ENCODE results near the gene TSEN54. TPM values are rescaled to one million over a fixed set of nuclear protein-coding genes. Genes with fewer than 3 reads are reported as not detected.
A peak's percentile ranks its signal among the peaks of the same experiment; 100 is the strongest.
"Not testable (repeated sequence)": the region's sequence is repeated elsewhere in the genome, so short reads cannot be mapped to it uniquely, and the experiment has no call there.

The TSEN54 gene
- total RNA-seq, 2 experiments from 2014 or later, result 21.4 to 22.0 TPM

- H3K9me3 Mint-ChIP-seq, result no peaks in the 10 kb centered on the region
- peak; percentile 48 for DNase-seq
- H3K4me1 Mint-ChIP-seq (ENCODE audit: low read depth), result peaks cover 23% of the 10 kb centered on the region
- no peaks in the 10 kb centered on the region for H3K27me3 Mint-ChIP-seq (ENCODE audit: low read depth)
- peak overlapping the region; percentile 81 for H3K4me3 Mint-ChIP-seq
- intact Hi-C loops (cut with micrococcal nuclease), result loop anchor here (2.0 to 10.0 kb wide), 5 partner anchors 71 to 253 kb away; partner anchors contain the start of genes GGA3, MRPS7, RECQL5 and SAP30BP
- CTCF ChIA-PET, result interaction anchor here (0.6 to 1.1 kb wide), 4 partner anchors 20 to 228 kb away, joined by 3 to 4 read pairs (median 3); partner anchors contain the start of gene SLC25A19
- H3K27ac Mint-ChIP-seq, result no peak overlapping the region
- peaks cover 18% of the 10 kb centered on the region for H3K36me3 Mint-ChIP-seq (ENCODE audit: low read depth)
These were observed 1.1 kb downstream of the TSEN54 start for GRCh38 chr17:75517297-75517865.

- Mint-ChIP-seq H3K4me1 (ENCODE audit: low read depth) (peaks cover 23% of the 10 kb centered on the region), H3K4me3 (peak overlapping the region; percentile 81), H3K9me3 (no peaks in the 10 kb centered on the region), H3K27me3 (ENCODE audit: low read depth) (no peaks in the 10 kb centered on the region), H3K27ac (no peak overlapping the region), H3K36me3 (ENCODE audit: low read depth) (peaks cover 18% of the 10 kb centered on the region)
- intact Hi-C loops (cut with micrococcal nuclease), result loop anchor here (5.0 to 10.0 kb wide), 2 partner anchors 234 to 253 kb away; partner anchors contain the start of genes GGA3 and MRPS7
- DNase-seq, result no peak
- CTCF ChIA-PET, result interaction anchor here (0.6 to 1.1 kb wide), 2 partner anchors 19 to 65 kb away, joined by 3 to 4 read pairs; no protein-coding TSS in a partner anchor
These were observed 1.9 kb downstream of the TSEN54 start for GRCh38 chr17:75518201-75518600.

- H3K36me3 Mint-ChIP-seq (ENCODE audit: low read depth), result peaks cover 18% of the 10 kb centered on the region
- no peaks in the 10 kb centered on the region for H3K9me3 Mint-ChIP-seq
- intact Hi-C loops (cut with micrococcal nuclease), result loop anchor here (5.0 to 10.0 kb wide), 2 partner anchors 233 to 254 kb away; partner anchors contain the start of genes GGA3 and MRPS7
- H3K27me3 Mint-ChIP-seq (ENCODE audit: low read depth), result no peaks in the 10 kb centered on the region
- peaks cover 22% of the 10 kb centered on the region for H3K4me1 Mint-ChIP-seq (ENCODE audit: low read depth)
- CTCF ChIA-PET, result interaction anchor here (0.6 kb wide), 1 partner anchor 59 kb away, joined by 3 read pairs; no protein-coding TSS in a partner anchor
- no peak for DNase-seq
- H3K4me3 Mint-ChIP-seq, result no peak overlapping the region
- H3K27ac Mint-ChIP-seq, result no peak overlapping the region
These were observed 2.7 kb downstream of the TSEN54 start for GRCh38 chr17:75518983-75519537.

GRCh38 chr17:75520413-75520812 is 4.1 kb downstream of the TSEN54 start:
- DNase-seq; H3K27ac Mint-ChIP-seq; H3K4me3 Mint-ChIP-seq; intact Hi-C loops (cut with micrococcal nuclease); H3K9me3 Mint-ChIP-seq; H3K27me3 Mint-ChIP-seq (ENCODE audit: low read depth): not testable (repeated sequence)
- Mint-ChIP-seq H3K36me3 (ENCODE audit: low read depth) (peaks cover 18% of the 10 kb centered on the region), H3K4me1 (ENCODE audit: low read depth) (peaks cover 20% of the 10 kb centered on the region)
- CTCF ChIA-PET, result interaction anchor here (0.6 kb wide), 1 partner anchor 114 kb away, joined by 3 read pairs; no protein-coding TSS in a partner anchor

- CTCF ChIA-PET, result interaction anchor here (0.6 to 1.4 kb wide), 2 partner anchors 79 to 93 kb away, joined by 3 read pairs; no protein-coding TSS in a partner anchor
These were observed 5.0 kb downstream of the TSEN54 start for GRCh38 chr17:75521290-75521689.

GRCh38 chr17:75521951-75522727 is 5.8 kb downstream of the TSEN54 start:
- CTCF ChIA-PET, result interaction anchor here (1.4 kb wide), 1 partner anchor 94 kb away, joined by 3 read pairs; no protein-coding TSS in a partner anchor
- Mint-ChIP-seq H3K27me3 (ENCODE audit: low read depth) (no peaks in the 10 kb centered on the region), H3K9me3 (no peaks in the 10 kb centered on the region), H3K27ac (no peak overlapping the region), H3K4me3 (no peak overlapping the region), H3K4me1 (ENCODE audit: low read depth) (peaks cover 26% of the 10 kb centered on the region), H3K36me3 (ENCODE audit: low read depth) (peaks cover 18% of the 10 kb centered on the region)
- no peak for DNase-seq
- intact Hi-C loops (cut with micrococcal nuclease), result no loop called here

More at GRCh38 chr17:75521290-75521689, 5.0 kb downstream of the TSEN54 start:
- intact Hi-C loops (cut with micrococcal nuclease), result no loop called here
- H3K4me1 Mint-ChIP-seq (ENCODE audit: low read depth), result peaks cover 22% of the 10 kb centered on the region
- H3K9me3 Mint-ChIP-seq, result no peaks in the 10 kb centered on the region
- no peak overlapping the region for H3K27ac Mint-ChIP-seq
- H3K4me3 Mint-ChIP-seq, result no peak overlapping the region
- DNase-seq, result no peak
- H3K36me3 Mint-ChIP-seq (ENCODE audit: low read depth), result peaks cover 18% of the 10 kb centered on the region
- no peaks in the 10 kb centered on the region for H3K27me3 Mint-ChIP-seq (ENCODE audit: low read depth)

GRCh38 chr17:75523647-75524046 is 7.3 kb downstream of the TSEN54 start:
- intact Hi-C loops (cut with micrococcal nuclease), result loop anchor here (2.0 kb wide), 3 partner anchors 65 to 235 kb away; partner anchors contain the start of gene SLC25A19
- no peaks in the 10 kb centered on the region for H3K27me3 Mint-ChIP-seq (ENCODE audit: low read depth)
- H3K4me3 Mint-ChIP-seq, result no peak overlapping the region
- H3K36me3 Mint-ChIP-seq (ENCODE audit: low read depth), result peaks cover 8% of the 10 kb centered on the region
- no peaks in the 10 kb centered on the region for H3K9me3 Mint-ChIP-seq
- no peak for DNase-seq
- H3K4me1 Mint-ChIP-seq (ENCODE audit: low read depth), result peaks cover 12% of the 10 kb centered on the region
- no peak overlapping the region for H3K27ac Mint-ChIP-seq
- CTCF ChIA-PET, result interaction anchor here (1.0 kb wide), 1 partner anchor 97 kb away, joined by 3 read pairs; no protein-coding TSS in a partner anchor

- DNase-seq, result no peak
- intact Hi-C loops (cut with micrococcal nuclease), result loop anchor here (2.0 kb wide), 3 partner anchors 64 to 236 kb away; partner anchors contain the start of gene SLC25A19
- Mint-ChIP-seq H3K27me3 (ENCODE audit: low read depth) (no peaks in the 10 kb centered on the region), H3K36me3 (ENCODE audit: low read depth) (peaks cover 5% of the 10 kb centered on the region), H3K9me3 (no peaks in the 10 kb centered on the region), H3K4me3 (peak overlapping the region; percentile 45), H3K27ac (no peak overlapping the region), H3K4me1 (ENCODE audit: low read depth) (peaks cover 9% of the 10 kb centered on the region)
- CTCF ChIA-PET, result interaction anchor here (0.9 to 1.0 kb wide), 3 partner anchors 8 to 99 kb away, joined by 3 to 4 read pairs (median 4); partner anchors contain the start of gene TSEN54
These were observed 8.1 kb downstream of the TSEN54 start for GRCh38 chr17:75524269-75524969.

GRCh38 chr17:75524970-75525805 is 8.9 kb downstream of the TSEN54 start, which contains the start of gene LLGL2:
Gene LLGL2, plus strand, starts transcription at chr17:75525697. Its CDS starts 17,730 bp downstream, at chr17:75543427.
- no peaks in the 10 kb centered on the region for H3K27me3 Mint-ChIP-seq (ENCODE audit: low read depth)
- no peaks in the 10 kb centered on the region for H3K9me3 Mint-ChIP-seq
- H3K4me1 Mint-ChIP-seq (ENCODE audit: low read depth), result peaks cover 9% of the 10 kb centered on the region
- peaks cover 1% of the 10 kb centered on the region for H3K36me3 Mint-ChIP-seq (ENCODE audit: low read depth)
- H3K4me3 Mint-ChIP-seq, result peak within 1 kb of the TSS; percentile 58
- intact Hi-C loops (cut with micrococcal nuclease), result loop anchor here (1.0 to 2.0 kb wide), 4 partner anchors 9 to 236 kb away; partner anchors contain the start of genes SLC25A19 and TSEN54
- H3K27ac Mint-ChIP-seq, result no peak within 1 kb of the TSS
- CTCF ChIA-PET, result interaction anchor here (0.7 to 1.0 kb wide), 3 partner anchors 9 to 100 kb away, joined by 4 read pairs; partner anchors contain the start of gene TSEN54
- peak; percentile 74 for DNase-seq

GRCh38 chr17:75525806-75526554 is 9.7 kb downstream of the TSEN54 start:
- Mint-ChIP-seq H3K9me3 (no peaks in the 10 kb centered on the region), H3K4me3 (peak overlapping the region; percentile 58), H3K27ac (no peak overlapping the region), H3K4me1 (ENCODE audit: low read depth) (peaks cover 9% of the 10 kb centered on the region), H3K36me3 (ENCODE audit: low read depth) (no peaks in the 10 kb centered on the region), H3K27me3 (ENCODE audit: low read depth) (no peaks in the 10 kb centered on the region)
- intact Hi-C loops (cut with micrococcal nuclease), result loop anchor here (1.0 to 2.0 kb wide), 4 partner anchors 10 to 237 kb away; partner anchors contain the start of genes SLC25A19 and TSEN54
- DNase-seq, result no peak
- CTCF ChIA-PET, result interaction anchor here (0.7 to 1.0 kb wide), 4 partner anchors 9 to 101 kb away, joined by 3 to 4 read pairs (median 4); partner anchors contain the start of gene TSEN54

All from activated naive CD4-positive, alpha-beta T cell treated with anti-CD3 and anti-CD28 coated beads for 36 hours (primary cell).